Small intestine (tissue), 7 donors: ENCODE measurements around the gene SLAMF8. TPM values are rescaled to one million over a fixed set of nuclear protein-coding genes. Genes with fewer than 3 reads are reported as not detected.
A peak's percentile ranks its signal among the peaks of the same experiment; 100 is the strongest.

Experiments used
- DNase-seq, 2 donors: peaks; one replicate each; pipeline versions ENCODE4 v3.0.0 to v3.0.0-alpha.2; 2013
- FAIRE-seq: peaks from 2 replicates; lab custom pipeline; 2012; peaks lifted over from hg19 to GRCh38; lab: Jason Lieb, UNC
- H3K27ac ChIP-seq, 3 donors: one replicate each; pipeline ENCODE4 v1.5.1; 2013; ENCODE audit warnings: low read length in 2 of 3, mild to moderate bottlenecking in 2 of 3, control low read depth in 1 of 3, inconsistent platforms in 1 of 3, low read depth in 1 of 3, moderate library complexity in 1 of 3
- H3K27me3 ChIP-seq, 3 donors: one replicate each; pipeline ENCODE4 v1.6.1; 2013; ENCODE audit warnings: low read length in 3 of 3, inconsistent platforms in 1 of 3; ENCODE audit not compliant: control insufficient read depth in 3 of 3, insufficient read depth in 3 of 3
- H3K36me3 ChIP-seq, 3 donors: one replicate each; pipeline ENCODE4 v1.6.1; 2013; ENCODE audit warnings: low read length in 3 of 3, inconsistent platforms in 1 of 3, low read depth in 1 of 3, mild to moderate bottlenecking in 1 of 3, moderate library complexity in 1 of 3; ENCODE audit not compliant: control insufficient read depth in 3 of 3, insufficient read depth in 2 of 3
- H3K4me1 ChIP-seq, 3 donors: one replicate each; pipeline ENCODE4 v1.6.1; 2013; ENCODE audit warnings: low read length in 2 of 3, inconsistent platforms in 1 of 3, low read depth in 1 of 3, mild to moderate bottlenecking in 1 of 3, moderate library complexity in 1 of 3; ENCODE audit not compliant: control insufficient read depth in 3 of 3, insufficient read depth in 2 of 3
- H3K4me3 ChIP-seq, 3 donors: one replicate each; pipeline ENCODE4 v1.5.1; 2013; ENCODE audit warnings: low read length in 3 of 3, control low read depth in 1 of 3, inconsistent platforms in 1 of 3, low read depth in 1 of 3, mild to moderate bottlenecking in 1 of 3, moderate library complexity in 1 of 3
- H3K9me3 ChIP-seq, 2 donors: one replicate each; pipeline ENCODE4 v1.6.1; 2013; ENCODE audit warnings: low read depth in 1 of 2, low read length in 1 of 2; ENCODE audit not compliant: control insufficient read depth in 2 of 2, insufficient read depth in 1 of 2
- WGBS, 3 donors: extraction: QIAGEN DNeasy Blood & Tissue Kit; methylation state at CpG; one replicate each; pipeline ENCODE4 v1.1.7; 2013; 5-methylcytosine and 5-hydroxymethylcytosine counted together
- polyA plus RNA-seq, 4 donors: library from polyadenylated mRNA; stranded (reverse) in 3 of 4; unstranded in 1 of 4; fragments of 200-250 nt in 3 of 4; fragments of 120-200 nt in 1 of 4; gene quantifications; one replicate each; pipeline versions ENCODE4 v1.2.1 to v1.2.3, GENCODE V29; 2013
- donor health status: healthy with polysubstance abuse.
- donor health status: control.
- donor health status: control.
- donor health status: Bipolar disorder and iron deficiency.
- donor health status: healthy.

The SLAMF8 gene
- polyA plus RNA-seq, 4 donors: 0.89 to 4.6 (median 4.2) TPM

- DNase-seq: no peak
- WGBS, 3 donors: 58 to 73% (median 69%) methylated on average over 3 of the region's 3 CpGs
- Histone ChIP-seq H3K9me3 (no peaks in the 10 kb centered on the region), H3K4me3 (no peak overlapping the region), H3K36me3 (peaks cover 0 to 7% (median 0%) of the 10 kb centered on the region in 3 donors), H3K4me1 (no peaks in the 10 kb centered on the region), H3K27ac (no peak overlapping the region), H3K27me3 (peaks cover 0 to 3% (median 0%) of the 10 kb centered on the region in 3 donors)
- FAIRE-seq: no peak
These were observed 39.7 kb upstream of the SLAMF8 start for GRCh38 chr1:159786966-159787365.

GRCh38 chr1:159790237-159790917 lies 36.3 kb upstream of the SLAMF8 start:
- FAIRE-seq: no peak
- peaks cover 0 to 3% (median 0%) of the 10 kb centered on the region in 3 donors for H3K27me3 ChIP-seq
- peak; percentile 38 to 63 for DNase-seq
- WGBS, 3 donors: 0 to 16% (median 14%) methylated on average over 2 of the region's 2 CpGs
- H3K36me3 ChIP-seq: no peaks in the 10 kb centered on the region
- no peak overlapping the region for H3K27ac ChIP-seq
- no peaks in the 10 kb centered on the region for H3K9me3 ChIP-seq
- no peaks in the 10 kb centered on the region for H3K4me1 ChIP-seq
- H3K4me3 ChIP-seq: no peak overlapping the region

GRCh38 chr1:159791031-159791430 lies 35.6 kb upstream of the SLAMF8 start:
- Histone ChIP-seq H3K27ac (no peak overlapping the region), H3K4me3 (no peak overlapping the region), H3K9me3 (no peaks in the 10 kb centered on the region), H3K36me3 (no peaks in the 10 kb centered on the region), H3K27me3 (peaks cover 0 to 3% (median 0%) of the 10 kb centered on the region in 3 donors), H3K4me1 (no peaks in the 10 kb centered on the region)
- FAIRE-seq (no peak), DNase-seq (no peak)
- 48 to 61% (median 56%) methylated on average over 3 of the region's 3 CpGs for WGBS, 3 donors

GRCh38 chr1:159791461-159791860 lies 35.2 kb upstream of the SLAMF8 start:
- H3K4me3 ChIP-seq: no peak overlapping the region
- no peaks in the 10 kb centered on the region for H3K4me1 ChIP-seq
- WGBS, 3 donors: 10 to 27% (median 16%) methylated on average over 3 of the region's 3 CpGs
- H3K9me3 ChIP-seq: no peaks in the 10 kb centered on the region
- FAIRE-seq (no peak), DNase-seq (no peak)
- H3K36me3 ChIP-seq: no peaks in the 10 kb centered on the region
- peaks cover 0 to 3% (median 0%) of the 10 kb centered on the region in 3 donors for H3K27me3 ChIP-seq
- H3K27ac ChIP-seq: no peak overlapping the region

GRCh38 chr1:159795534-159795933 lies 31.1 kb upstream of the SLAMF8 start:
- H3K27me3 ChIP-seq: peaks cover 0 to 4% (median 3%) of the 10 kb centered on the region in 3 donors
- FAIRE-seq: no peak
- H3K36me3 ChIP-seq: no peaks in the 10 kb centered on the region
- H3K27ac ChIP-seq: no peak overlapping the region
- no peak for DNase-seq
- H3K4me1 ChIP-seq: no peaks in the 10 kb centered on the region
- H3K4me3 ChIP-seq: no peak overlapping the region
- no peaks in the 10 kb centered on the region for H3K9me3 ChIP-seq
- 51 to 66% (median 65%) methylated on average over 5 of the region's 5 CpGs for WGBS, 3 donors

- peaks cover 0 to 4% (median under 1%) of the 10 kb centered on the region in 3 donors for H3K27me3 ChIP-seq
- H3K4me3 ChIP-seq: no peak overlapping the region
- FAIRE-seq (no peak), DNase-seq (peak; percentile 82 to 84)
- H3K36me3 ChIP-seq: no peaks in the 10 kb centered on the region
- H3K4me1 ChIP-seq: no peaks in the 10 kb centered on the region
- H3K9me3 ChIP-seq: no peaks in the 10 kb centered on the region
- WGBS, 3 donors: 0 to 5% (median 3%) methylated on average over 2 of the region's 2 CpGs
- no peak overlapping the region for H3K27ac ChIP-seq
These were observed 27.8 kb upstream of the SLAMF8 start for GRCh38 chr1:159798893-159799292.

- peaks cover 0 to 4% (median 2%) of the 10 kb centered on the region in 3 donors for H3K27me3 ChIP-seq
- FAIRE-seq (no peak), DNase-seq (no peak)
- H3K27ac ChIP-seq: no peak overlapping the region
- no peak overlapping the region for H3K4me3 ChIP-seq
- H3K36me3 ChIP-seq: no peaks in the 10 kb centered on the region
- 96 to 97% (median 97%) methylated on average over 4 of the region's 4 CpGs for WGBS, 3 donors
- H3K4me1 ChIP-seq: no peaks in the 10 kb centered on the region
- no peaks in the 10 kb centered on the region for H3K9me3 ChIP-seq
These were observed 27.2 kb upstream of the SLAMF8 start for GRCh38 chr1:159799446-159799985.

- H3K27me3 ChIP-seq: peaks cover 0 to 4% (median 2%) of the 10 kb centered on the region in 3 donors
- no peak overlapping the region for H3K27ac ChIP-seq
- FAIRE-seq (no peak), DNase-seq (peak in 1 of 2 donors; percentile 40)
- no peaks in the 10 kb centered on the region for H3K36me3 ChIP-seq
- H3K4me3 ChIP-seq: no peak overlapping the region
- no peaks in the 10 kb centered on the region for H3K4me1 ChIP-seq
- WGBS, 3 donors: 64 to 85% (median 68%) methylated on average over 8 of the region's 8 CpGs
- no peaks in the 10 kb centered on the region for H3K9me3 ChIP-seq
These were observed 26.3 kb upstream of the SLAMF8 start for GRCh38 chr1:159800177-159800930.
